ENCODE results near the gene MAX. TPM values are rescaled to one million over a fixed set of nuclear protein-coding genes. Genes with fewer than 3 reads are reported as not detected.

Gene MAX
- total and polyA plus RNA-seq, 2 of the 4 experiments (the other 2 are of a cell fraction): 45.2 to 51.8 TPM

- no peak overlapping the region for H3K23ac ChIP-seq (ENCODE audit: low read depth, low read length)
- POLR2A ChIA-PET (ENCODE audit: unreplicated experiment): no interaction called here
- H3K27me3 ChIP-seq (ENCODE audit: control insufficient read depth, insufficient read depth, low read length): no peaks in the 10 kb centered on the region
- H3K18ac ChIP-seq (ENCODE audit: low read depth, low read length): no peak overlapping the region
- H2AK9ac ChIP-seq (replicated peaks; ENCODE audit: low read depth, low read length, poor library complexity): no peak overlapping the region
- H2BK5ac ChIP-seq (ENCODE audit: low read depth, low read length, poor library complexity, severe bottlenecking): no peak overlapping the region
- no peaks in the 10 kb centered on the region for H3K4me1 ChIP-seq (ENCODE audit: control insufficient read depth, insufficient read depth, low read length)
- H3K4me2 ChIP-seq (ENCODE audit: low read depth, low read length): no peak overlapping the region
- H3K27ac ChIP-seq (ENCODE audit: insufficient read depth, low read length): no peak overlapping the region
- no peaks in the 10 kb centered on the region; the same call in 1 of the 2 replicates for H4K20me1 ChIP-seq (ENCODE audit: insufficient read depth, low read length)
- dilution Hi-C loops (cut with HindIII; ENCODE audit: low sequenced_read_pairs, unreplicated experiment) (no loop called here), intact Hi-C loops (cut with micrococcal nuclease) (no loop called here), in situ Hi-C loops (cut with MboI; ENCODE audit: low sequenced_read_pairs) (no loop called here)
- CTCF ChIA-PET: no interaction called here
- no peak for TF ChIP-seq MAFK (IDR thresholded peaks at IDR 0.05; ENCODE audit: low read depth, low read length)
- TF ChIP-seq CEBPB (IDR thresholded peaks at IDR 0.05; ENCODE audit: low read depth, low read length): no peak
- TF ChIP-seq MAZ (IDR thresholded peaks at IDR 0.05; ENCODE audit: borderline replicate concordance, low read depth, low read length): no peak
- TF ChIP-seq, protein P1, sequence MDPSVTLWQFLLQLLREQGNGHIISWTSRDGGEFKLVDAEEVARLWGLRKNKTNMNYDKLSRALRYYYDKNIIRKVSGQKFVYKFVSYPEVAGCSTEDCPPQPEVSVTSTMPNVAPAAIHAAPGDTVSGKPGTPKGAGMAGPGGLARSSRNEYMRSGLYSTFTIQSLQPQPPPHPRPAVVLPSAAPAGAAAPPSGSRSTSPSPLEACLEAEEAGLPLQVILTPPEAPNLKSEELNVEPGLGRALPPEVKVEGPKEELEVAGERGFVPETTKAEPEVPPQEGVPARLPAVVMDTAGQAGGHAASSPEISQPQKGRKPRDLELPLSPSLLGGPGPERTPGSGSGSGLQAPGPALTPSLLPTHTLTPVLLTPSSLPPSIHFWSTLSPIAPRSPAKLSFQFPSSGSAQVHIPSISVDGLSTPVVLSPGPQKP (IDR thresholded peaks at IDR 0.05; ENCODE audit: borderline replicate concordance, low read depth, low read length): no peak
- no peak overlapping the region for H4K8ac ChIP-seq (ENCODE audit: low read depth in 2 of 2, low read length in 2 of 2)
- no peak for ATAC-seq (ENCODE audit: low read depth)
- H3K4ac ChIP-seq (ENCODE audit: low read depth, low read length): no peak overlapping the region
- H2AFZ ChIP-seq (replicated peaks; ENCODE audit: low read length, poor library complexity): no peak overlapping the region
- no peak overlapping the region for H4K91ac ChIP-seq (ENCODE audit: insufficient read depth, low read depth, low read length)
- no peak overlapping the region for H2AK5ac ChIP-seq (ENCODE audit: low read depth, low read length)
- no peaks in the 10 kb centered on the region for H3K79me1 ChIP-seq (ENCODE audit: low read depth in 1 of 2, low read length in 2 of 2)
- H3K56ac ChIP-seq (ENCODE audit: extremely low read depth, insufficient read depth, low read length): no peak overlapping the region
- no peak overlapping the region for H3K4me3 ChIP-seq (ENCODE audit: insufficient read depth, low read depth, low read length)
- H3K36me3 ChIP-seq (ENCODE audit: control insufficient read depth, insufficient read depth, low read length): peaks cover 21% of the 10 kb centered on the region
- H4K5ac ChIP-seq (ENCODE audit: low read depth, low read length): no peak overlapping the region
- H2BK20ac ChIP-seq (ENCODE audit: low read depth, low read length): no peak overlapping the region
- peaks cover 2% of the 10 kb centered on the region; the same call in 1 of the 2 replicates for H3K9me1 ChIP-seq (ENCODE audit: insufficient read depth, low read length)
- H3K14ac ChIP-seq (replicated peaks; ENCODE audit: low read depth, low read length): no peak overlapping the region
- BruUV-seq (replicated peaks): no TSS peak
- WGBS, 2 experiments (ENCODE audit: extremely low coverage in 2 of 2, insufficient read length in 1 of 2): no CpG with 5 or more reads among the region's 3 CpGs
- no peaks in the 10 kb centered on the region for H3K9me3 ChIP-seq (ENCODE audit: control insufficient read depth, insufficient read depth, low read length)
- H3K9ac ChIP-seq (ENCODE audit: low read depth, low read length): no peak overlapping the region
- H2BK15ac ChIP-seq (ENCODE audit: low read depth, low read length): no peak overlapping the region
- no peak for DNase-seq
- no peak overlapping the region for H2BK120ac ChIP-seq (ENCODE audit: low read depth, low read length)
Observed at GRCh38 chr14:65053466-65053865, 48.9 kb downstream of the MAX start.

All from IMR-90 (cell line).